ENCODE measurements around the gene ZNF516.

The ZNF516 gene

GRCh38 chr18:76357585-76358260 is 137.3 kb downstream of the ZNF516 start:
- TF ChIP-seq REST (IDR thresholded peaks at IDR 0.05; ENCODE audit: insufficient replicate concordance, low read depth): no peak
- TF ChIP-seq GABPA (IDR thresholded peaks at IDR 0.05; ENCODE audit: low read depth): no peak
- TF ChIP-seq, protein P1, sequence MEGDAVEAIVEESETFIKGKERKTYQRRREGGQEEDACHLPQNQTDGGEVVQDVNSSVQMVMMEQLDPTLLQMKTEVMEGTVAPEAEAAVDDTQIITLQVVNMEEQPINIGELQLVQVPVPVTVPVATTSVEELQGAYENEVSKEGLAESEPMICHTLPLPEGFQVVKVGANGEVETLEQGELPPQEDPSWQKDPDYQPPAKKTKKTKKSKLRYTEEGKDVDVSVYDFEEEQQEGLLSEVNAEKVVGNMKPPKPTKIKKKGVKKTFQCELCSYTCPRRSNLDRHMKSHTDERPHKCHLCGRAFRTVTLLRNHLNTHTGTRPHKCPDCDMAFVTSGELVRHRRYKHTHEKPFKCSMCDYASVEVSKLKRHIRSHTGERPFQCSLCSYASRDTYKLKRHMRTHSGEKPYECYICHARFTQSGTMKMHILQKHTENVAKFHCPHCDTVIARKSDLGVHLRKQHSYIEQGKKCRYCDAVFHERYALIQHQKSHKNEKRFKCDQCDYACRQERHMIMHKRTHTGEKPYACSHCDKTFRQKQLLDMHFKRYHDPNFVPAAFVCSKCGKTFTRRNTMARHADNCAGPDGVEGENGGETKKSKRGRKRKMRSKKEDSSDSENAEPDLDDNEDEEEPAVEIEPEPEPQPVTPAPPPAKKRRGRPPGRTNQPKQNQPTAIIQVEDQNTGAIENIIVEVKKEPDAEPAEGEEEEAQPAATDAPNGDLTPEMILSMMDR (IDR thresholded peaks at IDR 0.05; ENCODE audit: insufficient read depth, low read length): no peak
- TF ChIP-seq POLR2AphosphoS5 (IDR thresholded peaks at IDR 0.05; ENCODE audit: low read depth): no peak
- TF ChIP-seq SPI1 (IDR thresholded peaks at IDR 0.05; ENCODE audit: borderline replicate concordance, low read depth): no peak
- H3K27ac ChIP-seq (replicated peaks): no peak overlapping the region
- no peak for DNase-seq (ENCODE audit: low read depth in 1 of 2, low spot score in 1 of 2)
- H3K27me3 ChIP-seq (ENCODE audit: insufficient read depth, poor library complexity, severe bottlenecking): peaks cover under 1% of the 10 kb centered on the region
- no peak overlapping the region for H3K4me3 ChIP-seq (replicated peaks; ENCODE audit: insufficient read depth, low read length)

GRCh38 chr18:76357174-76357573 is 137.9 kb downstream of the ZNF516 start:
- TF ChIP-seq SPI1 (IDR thresholded peaks at IDR 0.05; ENCODE audit: borderline replicate concordance, low read depth) (no peak), GABPA (IDR thresholded peaks at IDR 0.05; ENCODE audit: low read depth) (no peak), POLR2AphosphoS5 (IDR thresholded peaks at IDR 0.05; ENCODE audit: low read depth) (no peak), REST (IDR thresholded peaks at IDR 0.05; ENCODE audit: insufficient replicate concordance, low read depth) (no peak)
- TF ChIP-seq, protein P1 (IDR thresholded peaks at IDR 0.05; ENCODE audit: insufficient read depth, low read length): no peak
- no peak overlapping the region for H3K4me3 ChIP-seq (replicated peaks; ENCODE audit: insufficient read depth, low read length)
- no peak for DNase-seq (ENCODE audit: low read depth in 1 of 2, low spot score in 1 of 2)
- H3K27me3 ChIP-seq (ENCODE audit: insufficient read depth, poor library complexity, severe bottlenecking): peaks cover 5% of the 10 kb centered on the region
- no peak overlapping the region for H3K27ac ChIP-seq (replicated peaks)

- no peak for DNase-seq (ENCODE audit: low read depth in 1 of 2, low spot score in 1 of 2)
- H3K4me3 ChIP-seq (replicated peaks; ENCODE audit: insufficient read depth, low read length): no peak overlapping the region
- peaks cover 9% of the 10 kb centered on the region for H3K27me3 ChIP-seq (ENCODE audit: insufficient read depth, poor library complexity, severe bottlenecking)
- TF ChIP-seq, protein P1 (IDR thresholded peaks at IDR 0.05; ENCODE audit: insufficient read depth, low read length): no peak
- peak; percentile 44 for TF ChIP-seq POLR2AphosphoS5 (IDR thresholded peaks at IDR 0.05; ENCODE audit: low read depth)
- no peak overlapping the region for H3K27ac ChIP-seq (replicated peaks)
Measured at GRCh38 chr18:76356666-76357065, 138.4 kb downstream of the ZNF516 start.

- Histone ChIP-seq H3K27ac (replicated peaks) (no peak overlapping the region), H3K4me3 (replicated peaks; ENCODE audit: insufficient read depth, low read length) (no peak overlapping the region), H3K27me3 (ENCODE audit: insufficient read depth, poor library complexity, severe bottlenecking) (peaks cover 14% of the 10 kb centered on the region)
- TF ChIP-seq POLR2AphosphoS5 (IDR thresholded peaks at IDR 0.05; ENCODE audit: low read depth): no peak; the same call in 1 of the 2 replicates
- TF ChIP-seq, protein P1 (IDR thresholded peaks at IDR 0.05; ENCODE audit: insufficient read depth, low read length): no peak
- TF ChIP-seq REST (IDR thresholded peaks at IDR 0.05; ENCODE audit: insufficient replicate concordance, low read depth): no peak
- TF ChIP-seq GABPA (IDR thresholded peaks at IDR 0.05; ENCODE audit: low read depth): no peak
- no peak for TF ChIP-seq SPI1 (IDR thresholded peaks at IDR 0.05; ENCODE audit: borderline replicate concordance, low read depth)
- no peak for DNase-seq (ENCODE audit: low read depth in 1 of 2, low spot score in 1 of 2)
Measured at GRCh38 chr18:76354348-76354747, 140.7 kb downstream of the ZNF516 start.
